Right lobe of liver (tissue), 4 donors: ENCODE results near the gene CBX8.

ENCODE experiments used
- CTCF ChIP-seq, 4 donors: fragments of 200-600 bp in 3 of 4; fragments of 450-650 bp in 1 of 4; IDR thresholded peaks; one replicate each; pipeline versions ENCODE4 v1.5.1 to v1.8.0; 2016 to 2022; ENCODE audit warnings: antibody characterized with exemption in 4 of 4, mild to moderate bottlenecking in 2 of 4
- POLR2A ChIP-seq: fragments of 450-650 bp; IDR thresholded peaks from one replicate; pipeline ENCODE4 v1.6.1; 2017; ENCODE audit warnings: antibody characterized with exemption, mild to moderate bottlenecking
- donor health status: DM: no; HTN: no; CAD: no.
- donor health status: DM: no; HTN: no; CAD: no.
- donor health status: DM: no; HTN: yes; CAD: no.

- TF ChIP-seq CTCF (IDR thresholded peaks at IDR 0.05): no peak
- TF ChIP-seq POLR2A: no peak
Measured at GRCh38 chr17:79824234-79824633, 27.4 kb upstream of the CBX8 start.
